Large intestine (tissue), 3 donors: ENCODE data around the gene TAOK1. TPM values are rescaled to one million over a fixed set of nuclear protein-coding genes. Genes with fewer than 3 reads are reported as not detected.

Experiments
- DNase-seq, 2 donors: peaks; one replicate each; pipeline versions ENCODE4 v3.0.0 to v3.0.0-alpha.2; 2013
- H3K27ac ChIP-seq: one replicate; pipeline ENCODE4 v1.5.1; 2013; ENCODE audit warnings: low read length
- H3K27me3 ChIP-seq: 2 replicates; pipeline ENCODE4 v1.6.1; 2013; ENCODE audit warnings: low read length; ENCODE audit not compliant: control insufficient read depth, insufficient read depth
- H3K36me3 ChIP-seq: 2 replicates; pipeline ENCODE4 v1.6.1; 2013; ENCODE audit warnings: low read length; ENCODE audit not compliant: control insufficient read depth, insufficient read depth
- H3K4me1 ChIP-seq: one replicate; pipeline ENCODE4 v1.6.1; 2013; ENCODE audit warnings: low read length; ENCODE audit not compliant: control insufficient read depth, insufficient read depth
- H3K4me3 ChIP-seq: one replicate; pipeline ENCODE4 v1.5.1; 2013; ENCODE audit warnings: low read length
- H3K9me3 ChIP-seq: one replicate; pipeline ENCODE4 v1.6.1; 2013; ENCODE audit warnings: mild to moderate bottlenecking, low read depth, low read length, moderate library complexity; ENCODE audit not compliant: control insufficient read depth
- WGBS: methylation state at CpG from one replicate; pipeline ENCODE4 v1.1.5; 2013; ENCODE audit warnings: low lambda C conversion rate; ENCODE audit not compliant: insufficient coverage; 5-methylcytosine and 5-hydroxymethylcytosine counted together
- polyA plus RNA-seq: library from polyadenylated mRNA; unstranded; fragments of 120-200 nt; gene quantifications from one replicate; pipeline ENCODE4 v1.2.1, GENCODE V29; 2013

Gene TAOK1
- polyA plus RNA-seq, 1 donor: 22.2 TPM

DNA sequence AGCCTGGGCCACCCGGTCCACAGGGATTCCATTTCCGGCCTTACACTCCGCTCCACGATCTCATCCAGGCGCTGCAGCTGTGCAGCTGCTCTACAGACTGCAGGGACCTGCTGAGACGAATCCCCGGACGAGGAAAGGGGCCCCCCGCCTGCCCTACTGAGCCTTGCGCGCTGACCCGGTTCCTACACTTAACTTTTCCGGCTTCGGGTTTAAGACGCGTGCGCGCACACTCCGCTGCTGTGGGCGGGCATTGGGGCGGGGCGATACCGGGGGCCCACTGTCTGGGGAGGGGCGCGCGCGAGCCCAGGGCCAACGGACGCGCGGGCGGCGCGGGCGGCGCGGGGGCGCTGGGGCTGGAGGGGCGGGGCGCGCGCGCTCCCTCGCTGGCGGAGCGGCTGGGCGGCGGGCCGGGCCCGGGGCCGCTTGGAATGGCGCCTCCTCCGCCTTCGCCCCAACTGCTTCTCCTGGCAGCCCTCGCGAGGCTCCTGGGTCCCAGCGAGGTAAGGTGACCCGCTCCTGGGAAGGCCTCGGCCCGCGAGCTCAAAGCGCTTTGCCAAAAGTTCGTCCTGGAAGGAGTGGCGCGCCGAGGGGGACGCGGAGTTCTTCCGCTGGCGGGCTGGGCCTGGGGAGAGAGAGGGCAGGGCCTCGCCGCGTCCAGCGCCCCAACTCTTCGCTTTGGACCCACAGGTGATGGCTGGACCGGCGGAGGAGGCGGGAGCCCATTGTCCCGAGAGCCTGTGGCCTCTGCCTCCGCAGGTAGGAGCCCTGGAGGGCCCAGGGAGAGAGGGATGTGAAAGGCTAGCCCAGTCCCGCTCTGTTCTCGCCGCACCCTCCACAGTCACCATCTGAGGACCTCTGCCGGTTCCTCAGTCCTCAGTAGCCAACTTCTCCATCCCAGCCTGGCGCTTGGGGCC, 178.4 kb downstream of the TAOK1 start, which contains the start of gene TP53I13:
TP53I13 (plus strand) TSS at position 371 of the 914 bp plus-strand sequence; CDS start at position 429, 58 bp downstream.
- Histone ChIP-seq H3K4me1 (peaks cover 58% of the 10 kb centered on the region), H3K9me3 (no peaks in the 10 kb centered on the region), H3K36me3 (peaks cover 29% of the 10 kb centered on the region), H3K27ac (peak within 1 kb of the TSS; percentile 95), H3K4me3 (peak within 1 kb of the TSS; percentile 75), H3K27me3 (peaks cover 7% of the 10 kb centered on the region)
- no CpG with 5 or more reads among the region's 85 CpGs for WGBS
- DNase-seq: peak; percentile 86 to 95

DNA sequence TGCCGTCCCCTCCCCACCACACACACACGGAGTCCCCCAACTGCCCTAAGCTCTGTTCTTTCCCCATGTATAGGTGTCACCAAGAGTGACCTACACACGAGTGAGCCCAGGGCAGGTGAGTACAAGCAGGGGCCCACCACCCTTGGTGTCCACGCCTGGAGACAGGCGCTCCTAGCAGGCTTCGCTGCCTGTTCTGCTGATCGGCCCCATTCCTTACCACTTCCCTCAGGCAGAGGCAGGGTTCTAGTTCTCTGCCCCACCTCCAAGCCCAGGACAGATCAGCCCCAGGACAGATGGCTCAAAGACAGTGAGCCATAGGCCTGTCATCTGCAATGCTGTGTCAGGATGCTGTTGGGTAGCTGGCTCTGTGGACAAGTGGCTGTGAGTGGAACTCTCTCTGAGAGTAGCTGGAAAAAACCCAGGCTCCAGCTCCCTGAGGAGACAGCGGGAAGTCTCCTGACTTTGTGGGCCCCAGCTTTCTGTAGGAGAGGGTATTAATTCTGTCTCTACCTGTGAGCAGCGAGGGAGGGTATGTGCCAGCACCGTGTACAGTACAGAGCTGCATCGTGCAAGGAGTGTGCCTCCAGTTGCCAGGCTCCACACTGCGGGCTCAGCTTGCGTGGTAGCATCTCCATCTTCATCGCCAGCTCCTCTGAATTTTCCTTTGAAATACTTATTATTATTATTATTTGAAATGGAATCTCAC, 179.2 kb downstream of the TAOK1 start:
- Histone ChIP-seq H3K4me1 (peaks cover 63% of the 10 kb centered on the region), H3K27me3 (peaks cover 7% of the 10 kb centered on the region), H3K4me3 (peak overlapping the region; percentile 72), H3K36me3 (peaks cover 33% of the 10 kb centered on the region), H3K27ac (peak overlapping the region; percentile 89), H3K9me3 (no peaks in the 10 kb centered on the region)
- peak in 1 of 2 donors; percentile 29 for DNase-seq
- 100% methylated on average over 1 of the region's 14 CpGs for WGBS

DNA sequence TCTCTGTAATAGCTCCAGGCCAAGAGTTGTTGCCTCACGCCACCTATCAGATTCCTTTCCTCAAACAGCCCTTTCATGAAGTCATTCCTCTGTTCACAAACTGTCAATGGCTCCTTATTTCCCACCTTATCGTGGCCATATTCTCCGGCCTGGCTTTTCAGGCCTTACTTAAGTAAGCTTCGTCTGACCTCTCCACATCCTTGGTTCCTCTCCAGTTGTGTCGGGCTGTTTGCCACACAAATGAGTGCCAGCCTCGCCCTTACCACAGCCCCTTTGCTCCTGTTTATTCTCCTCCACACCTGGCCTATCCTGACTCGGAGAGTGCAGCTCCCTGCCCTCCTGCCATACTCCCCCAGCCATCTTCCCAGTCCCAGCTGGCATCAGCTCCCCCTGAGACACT, 180.4 kb downstream of the TAOK1 start:
- Histone ChIP-seq H3K4me3 (no peak overlapping the region), H3K27ac (no peak overlapping the region), H3K36me3 (peaks cover 39% of the 10 kb centered on the region), H3K9me3 (no peaks in the 10 kb centered on the region), H3K4me1 (peaks cover 63% of the 10 kb centered on the region), H3K27me3 (peaks cover 7% of the 10 kb centered on the region)
- DNase-seq: no peak
- WGBS: 75% methylated on average over 2 of the region's 7 CpGs

DNA sequence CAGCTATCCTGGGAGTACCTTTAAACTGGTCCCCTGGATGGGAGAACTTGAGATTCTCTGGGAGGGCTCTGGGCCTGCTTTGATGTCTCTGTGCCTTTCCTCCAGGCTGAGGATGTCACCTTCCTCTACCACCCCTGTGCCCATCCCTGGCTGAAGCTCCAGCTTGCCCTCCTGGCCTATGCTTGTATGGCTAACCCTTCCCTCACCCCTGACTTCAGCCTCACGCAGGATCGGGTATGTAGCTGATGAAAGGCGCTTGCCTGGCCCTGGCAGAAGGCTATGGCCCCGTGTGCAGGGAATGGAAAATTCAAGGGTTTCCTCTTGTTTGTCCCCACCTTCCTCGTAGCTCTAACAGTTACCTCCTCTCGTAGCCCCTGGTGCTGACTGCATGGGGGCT, 181.3 kb downstream of the TAOK1 start:
- Histone ChIP-seq H3K9me3 (no peaks in the 10 kb centered on the region), H3K27ac (no peak overlapping the region), H3K27me3 (no peaks in the 10 kb centered on the region), H3K4me1 (peaks cover 64% of the 10 kb centered on the region), H3K36me3 (peaks cover 49% of the 10 kb centered on the region), H3K4me3 (no peak overlapping the region)
- WGBS: no CpG with 5 or more reads among the region's 6 CpGs
- DNase-seq: no peak

DNA sequence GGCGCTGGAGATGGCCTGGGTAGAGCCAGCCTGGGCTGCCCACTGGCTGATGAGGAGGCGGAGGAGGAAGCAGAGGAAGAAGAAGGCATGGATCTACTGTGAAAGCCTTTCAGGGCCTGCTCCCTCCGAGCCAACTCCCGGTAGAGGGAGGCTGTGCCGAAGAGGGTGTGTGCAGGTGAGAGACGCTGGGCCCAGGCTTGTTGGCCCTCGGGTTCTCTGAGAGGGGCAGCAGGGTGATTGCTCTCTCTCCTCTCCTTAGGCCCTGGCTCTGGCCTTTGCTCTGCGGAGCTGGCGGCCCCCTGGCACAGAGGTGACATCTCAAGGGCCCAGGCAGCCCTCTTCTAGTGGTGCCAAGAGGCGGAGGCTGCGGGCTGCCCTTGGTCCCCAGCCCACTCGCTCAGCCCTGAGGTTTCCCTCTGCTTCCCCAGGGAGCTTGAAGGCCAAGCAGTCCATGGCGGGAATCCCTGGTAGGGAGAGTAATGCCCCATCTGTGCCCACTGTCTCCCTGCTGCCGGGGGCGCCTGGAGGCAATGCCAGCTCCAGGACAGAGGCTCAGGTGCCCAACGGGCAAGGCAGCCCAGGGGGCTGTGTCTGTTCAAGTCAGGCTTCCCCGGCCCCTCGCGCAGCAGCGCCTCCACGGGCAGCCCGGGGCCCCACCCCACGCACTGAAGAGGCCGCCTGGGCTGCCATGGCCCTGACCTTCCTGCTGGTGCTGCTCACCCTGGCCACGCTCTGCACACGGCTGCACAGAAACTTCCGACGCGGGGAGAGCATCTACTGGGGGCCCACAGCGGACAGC, 181.9 kb downstream of the TAOK1 start:
- H3K27me3 ChIP-seq: no peaks in the 10 kb centered on the region
- H3K9me3 ChIP-seq: no peaks in the 10 kb centered on the region
- H3K36me3 ChIP-seq: peaks cover 55% of the 10 kb centered on the region
- no peak overlapping the region for H3K4me3 ChIP-seq
- peaks cover 65% of the 10 kb centered on the region for H3K4me1 ChIP-seq
- WGBS: no CpG with 5 or more reads among the region's 30 CpGs
- no peak overlapping the region for H3K27ac ChIP-seq
- DNase-seq: no peak

DNA sequence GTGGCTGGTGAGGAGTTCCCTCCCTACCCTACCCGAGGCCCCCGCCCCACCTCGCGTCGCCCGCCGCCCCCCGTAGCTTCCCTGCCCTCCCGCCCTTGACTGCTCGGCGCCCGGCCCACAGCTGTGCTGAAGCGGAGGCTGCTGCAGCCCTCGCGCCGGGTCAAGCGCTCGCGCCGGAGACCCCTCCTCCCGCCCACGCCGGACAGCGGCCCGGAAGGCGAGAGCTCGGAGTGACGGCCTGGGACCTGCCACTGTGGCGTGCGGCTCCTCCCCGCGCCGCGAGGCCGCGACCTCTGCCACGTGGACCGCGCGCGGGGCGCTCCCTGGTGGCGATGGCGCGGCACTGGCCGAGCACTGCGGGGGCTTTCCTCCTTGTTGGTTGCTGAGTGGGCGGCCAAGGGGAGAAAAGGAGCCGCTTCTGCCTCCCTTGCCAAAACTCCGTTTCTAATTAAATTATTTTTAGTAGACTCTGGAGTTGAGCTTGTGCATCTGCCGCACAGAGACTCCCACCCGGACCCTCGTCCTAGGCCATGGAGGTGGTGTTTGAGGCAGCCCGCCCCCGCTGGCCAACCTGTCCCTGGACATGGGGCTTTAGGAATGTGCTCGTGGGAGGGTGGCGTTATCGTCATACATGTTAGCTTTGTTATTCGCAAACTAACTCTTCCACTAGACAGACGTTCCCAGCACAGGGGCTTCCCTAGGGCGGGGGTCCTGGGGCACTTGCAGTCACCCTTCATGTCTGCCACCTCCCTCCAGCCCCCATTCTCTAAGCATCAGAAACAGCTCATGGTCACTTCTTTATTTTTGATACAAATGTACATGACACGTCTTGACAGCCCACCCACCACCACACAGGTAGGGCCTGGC, 182.8 kb downstream of the TAOK1 start:
- H3K9me3 ChIP-seq: no peaks in the 10 kb centered on the region
- no CpG with 5 or more reads among the region's 62 CpGs for WGBS
- peak; percentile 54 to 64 for DNase-seq
- peaks cover 65% of the 10 kb centered on the region for H3K4me1 ChIP-seq
- no peaks in the 10 kb centered on the region for H3K27me3 ChIP-seq
- peak overlapping the region; percentile 94 for H3K27ac ChIP-seq
- H3K4me3 ChIP-seq: no peak overlapping the region
- peaks cover 63% of the 10 kb centered on the region for H3K36me3 ChIP-seq

DNA sequence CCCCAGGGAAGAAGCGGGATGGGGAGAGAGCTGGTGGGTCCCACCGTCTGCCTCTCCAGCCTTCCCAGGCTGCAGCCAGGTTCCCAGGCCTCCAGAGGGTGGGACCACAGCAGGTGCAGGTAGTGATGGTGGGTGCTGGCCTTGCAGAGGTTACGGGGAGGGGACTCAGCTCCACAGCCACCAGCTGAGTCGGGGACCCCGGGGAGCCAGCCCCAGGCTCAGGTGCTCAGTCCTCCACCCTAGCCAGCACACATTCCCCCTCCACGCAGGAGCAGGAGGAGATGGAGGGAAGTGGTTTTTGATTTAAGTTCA, 183.4 kb downstream of the TAOK1 start:
- Histone ChIP-seq H3K27ac (peak overlapping the region; percentile 94), H3K9me3 (no peaks in the 10 kb centered on the region), H3K4me1 (peaks cover 65% of the 10 kb centered on the region), H3K4me3 (no peak overlapping the region), H3K27me3 (no peaks in the 10 kb centered on the region), H3K36me3 (peaks cover 69% of the 10 kb centered on the region)
- no CpG with 5 or more reads among the region's 6 CpGs for WGBS
- DNase-seq: no peak

DNA sequence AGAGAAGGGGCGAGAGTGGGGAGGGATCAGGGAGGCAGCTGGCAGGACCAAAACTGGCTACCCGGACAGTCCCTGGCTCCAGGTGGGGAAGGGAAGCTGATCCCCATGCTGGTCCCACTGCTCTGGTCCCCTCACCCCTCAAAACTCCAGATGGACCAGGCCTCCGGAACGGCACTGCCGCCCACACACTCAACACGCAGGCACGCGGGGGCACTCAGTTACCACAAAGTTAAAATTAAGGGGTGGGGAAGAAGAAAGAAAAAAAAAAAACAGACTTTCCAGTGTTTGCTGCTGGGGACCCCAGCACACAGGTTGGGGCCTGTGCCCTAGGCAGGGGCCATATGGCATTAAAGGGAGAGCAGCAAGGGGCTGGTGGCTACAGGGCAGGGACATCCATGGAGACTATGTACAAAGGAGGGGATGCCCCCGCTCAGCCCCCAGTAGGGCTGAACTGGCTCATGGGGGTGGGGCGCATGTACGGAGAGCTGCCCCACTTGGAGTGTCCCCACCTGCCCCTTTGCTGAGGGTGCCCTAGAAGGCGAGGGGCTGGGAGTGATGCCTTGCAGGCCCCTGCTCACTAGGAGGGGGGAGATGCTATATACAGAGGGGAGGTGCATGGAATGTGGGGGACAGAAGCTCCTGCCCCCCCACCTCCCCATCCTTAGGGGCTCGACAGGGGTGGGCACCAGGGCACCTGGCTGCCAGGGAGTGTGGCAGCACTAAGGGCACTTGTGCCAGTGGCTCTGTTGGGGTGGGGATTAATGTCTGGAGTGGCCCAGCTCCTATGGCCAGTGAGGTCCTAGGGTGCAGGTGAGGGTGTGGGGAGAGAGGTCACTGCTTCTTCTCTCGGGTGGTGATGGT, 183.9 kb downstream of the TAOK1 start:
- peaks cover 63% of the 10 kb centered on the region for H3K4me1 ChIP-seq
- DNase-seq: no peak
- no peaks in the 10 kb centered on the region for H3K27me3 ChIP-seq
- H3K27ac ChIP-seq: peak overlapping the region; percentile 94
- no peaks in the 10 kb centered on the region for H3K9me3 ChIP-seq
- peaks cover 75% of the 10 kb centered on the region for H3K36me3 ChIP-seq
- no CpG with 5 or more reads among the region's 14 CpGs for WGBS
- H3K4me3 ChIP-seq: no peak overlapping the region
